ENCODE results near the gene PNPLA7.

GRCh38 chr9:137462986-137463930 lies 86.9 kb downstream of the PNPLA7 start:
- TF ChIP-seq CTCF (IDR thresholded peaks at IDR 0.05 in 4 of 5, conservative IDR thresholded peaks at IDR 0.05 in 1 of 5) (no peak), POLR2A (IDR thresholded peaks at IDR 0.05) (no peak)

Measured in gastrocnemius medialis (tissue), 4 donors.